Effector memory CD4-positive, alpha-beta T cell (primary cell): ENCODE measurements around the gene GAL.

Experiments used
- DNase-seq, 3 donors: peaks; one replicate each; pipeline ENCODE4 v3.0.0-alpha.2; 2020
- H3K27ac ChIP-seq: 2 replicates; pipeline ENCODE4 v1.7.0; 2013; ENCODE audit warnings: mild to moderate bottlenecking, low read length, moderate library complexity; ENCODE audit not compliant: insufficient read depth, poor library complexity, severe bottlenecking
- H3K27me3 ChIP-seq: replicated peaks from 2 replicates; pipeline ENCODE4 v1.7.0; 2013; ENCODE audit warnings: mild to moderate bottlenecking, low read length; ENCODE audit not compliant: insufficient read depth, control insufficient read depth, poor library complexity, severe bottlenecking
- H3K36me3 ChIP-seq: 2 replicates; pipeline ENCODE4 v1.7.0; 2013; ENCODE audit warnings: mild to moderate bottlenecking, low read length, moderate library complexity; ENCODE audit not compliant: control insufficient read depth, insufficient read depth
- H3K4me1 ChIP-seq: 2 replicates; pipeline ENCODE4 v1.7.0; 2013; ENCODE audit warnings: low read length, mild to moderate bottlenecking; ENCODE audit not compliant: control insufficient read depth, insufficient read depth, poor library complexity, severe bottlenecking
- H3K4me3 ChIP-seq: 2 replicates; pipeline ENCODE4 v1.7.0; 2013; ENCODE audit warnings: low read length, low read depth, mild to moderate bottlenecking; ENCODE audit not compliant: insufficient read depth, poor library complexity, severe bottlenecking
- H3K9me3 ChIP-seq: 2 replicates; pipeline ENCODE4 v1.7.0; 2013; ENCODE audit warnings: mild to moderate bottlenecking, low read length, moderate library complexity; ENCODE audit not compliant: control insufficient read depth

GAL gene

DNA sequence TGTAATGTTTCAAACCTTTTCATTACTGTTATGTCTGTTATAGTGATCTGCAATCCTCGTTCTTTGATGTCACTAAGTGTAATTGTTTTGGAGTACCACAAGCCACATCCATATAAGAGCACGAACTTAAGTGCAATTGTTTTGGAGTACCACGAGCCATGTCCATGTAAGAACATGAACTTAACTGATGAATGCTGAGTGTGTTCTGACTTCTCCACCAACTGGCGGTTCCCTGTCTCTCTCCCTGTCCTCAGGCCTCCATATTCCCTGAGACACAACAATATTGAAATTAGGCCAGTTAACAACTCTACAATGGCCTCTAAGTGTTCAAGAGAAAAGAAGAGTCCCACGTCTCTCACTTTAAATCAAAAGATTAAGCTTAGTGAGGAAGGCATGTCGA lies 43.4 kb downstream of the GAL start:
- H3K9me3 ChIP-seq: no peaks in the 10 kb centered on the region

DNA sequence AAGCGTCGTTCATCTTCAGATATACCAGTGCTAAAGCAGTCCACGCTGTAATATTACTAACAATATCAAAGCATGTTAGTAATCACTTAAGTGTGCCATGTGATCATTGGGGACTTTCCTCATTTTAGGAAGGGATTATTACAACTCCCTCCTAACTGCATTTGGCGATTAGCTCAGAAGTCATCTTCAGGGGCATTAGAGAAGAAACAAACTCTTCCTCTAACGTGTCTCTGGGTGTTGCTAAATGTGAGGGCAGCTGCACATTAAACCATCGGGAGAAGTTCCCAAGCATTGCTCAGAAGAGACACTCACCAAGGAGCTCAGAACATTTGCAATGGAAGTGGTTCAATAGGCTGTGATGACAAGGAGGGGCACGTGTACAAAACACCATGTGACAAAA lies 49.8 kb downstream of the GAL start:
- Histone ChIP-seq H3K27me3 (no peaks in the 10 kb centered on the region), H3K4me1 (no peaks in the 10 kb centered on the region), H3K9me3 (no peaks in the 10 kb centered on the region), H3K4me3 (no peak overlapping the region), H3K36me3 (no peaks in the 10 kb centered on the region), H3K27ac (no peak overlapping the region)
- DNase-seq: no peak

More for the DNA sequence above, 43.4 kb downstream of the GAL start:
- no peak overlapping the region for H3K27ac ChIP-seq
- no peaks in the 10 kb centered on the region for H3K36me3 ChIP-seq
- H3K4me3 ChIP-seq: no peak overlapping the region
- no peaks in the 10 kb centered on the region for H3K4me1 ChIP-seq
- no peak for DNase-seq
- no peaks in the 10 kb centered on the region for H3K27me3 ChIP-seq

DNA sequence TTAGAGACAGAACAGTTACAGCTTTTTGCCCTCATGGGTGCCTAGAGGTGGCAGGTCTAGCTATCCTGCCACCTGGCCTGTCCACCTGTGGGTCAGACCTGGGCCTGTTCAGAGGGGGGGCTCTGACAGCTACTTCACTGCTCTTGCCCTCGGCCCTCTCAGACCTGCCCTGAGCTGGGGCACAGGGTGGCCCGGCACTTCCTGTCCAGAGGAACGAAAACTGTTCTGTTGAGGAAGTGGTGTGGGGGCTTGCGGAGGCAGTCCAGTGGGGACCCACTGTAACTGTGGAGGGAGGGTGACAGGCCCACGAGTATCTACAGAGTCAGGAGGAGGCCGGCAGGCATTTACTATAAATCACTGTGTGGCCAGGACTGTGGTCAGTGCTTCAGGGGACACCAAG lies 50.8 kb downstream of the GAL start:
- Histone ChIP-seq H3K4me1 (no peaks in the 10 kb centered on the region), H3K4me3 (no peak overlapping the region), H3K27ac (no peak overlapping the region), H3K27me3 (no peaks in the 10 kb centered on the region), H3K9me3 (no peaks in the 10 kb centered on the region), H3K36me3 (no peaks in the 10 kb centered on the region)
- no peak for DNase-seq

DNA sequence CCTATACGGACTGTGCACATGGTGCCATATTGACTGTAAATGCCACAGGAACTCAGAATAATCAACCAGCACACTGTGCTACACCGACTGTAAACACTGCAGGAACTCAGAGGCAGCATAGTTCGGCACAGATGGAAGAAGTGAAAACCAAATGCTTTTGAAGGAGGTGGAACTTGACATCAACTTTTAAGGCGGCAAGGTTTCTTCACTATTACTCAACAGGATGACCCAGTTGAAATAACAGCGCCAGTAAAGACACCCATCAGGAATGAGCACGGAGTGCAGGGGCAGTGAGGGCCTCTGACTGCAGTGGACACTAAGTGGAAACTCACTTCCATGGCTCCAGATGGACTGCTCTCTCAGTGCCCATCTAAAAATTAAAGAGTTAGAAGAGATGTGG lies 51.3 kb downstream of the GAL start:
- H3K27me3 ChIP-seq: no peaks in the 10 kb centered on the region
- no peaks in the 10 kb centered on the region for H3K36me3 ChIP-seq
- DNase-seq: no peak
- H3K4me1 ChIP-seq: no peaks in the 10 kb centered on the region
- no peak overlapping the region for H3K4me3 ChIP-seq
- no peak overlapping the region for H3K27ac ChIP-seq
- no peaks in the 10 kb centered on the region for H3K9me3 ChIP-seq
